ENCODE results near the gene DDX42. TPM values are rescaled to one million over a fixed set of nuclear protein-coding genes. Genes with fewer than 3 reads are reported as not detected.
"Not testable (repeated sequence)": the region's sequence is repeated elsewhere in the genome, so short reads cannot be mapped to it uniquely, and the experiment has no call there.

DDX42 gene
- total RNA-seq, 1 donor from 2014 or later, result 121 TPM

DNA sequence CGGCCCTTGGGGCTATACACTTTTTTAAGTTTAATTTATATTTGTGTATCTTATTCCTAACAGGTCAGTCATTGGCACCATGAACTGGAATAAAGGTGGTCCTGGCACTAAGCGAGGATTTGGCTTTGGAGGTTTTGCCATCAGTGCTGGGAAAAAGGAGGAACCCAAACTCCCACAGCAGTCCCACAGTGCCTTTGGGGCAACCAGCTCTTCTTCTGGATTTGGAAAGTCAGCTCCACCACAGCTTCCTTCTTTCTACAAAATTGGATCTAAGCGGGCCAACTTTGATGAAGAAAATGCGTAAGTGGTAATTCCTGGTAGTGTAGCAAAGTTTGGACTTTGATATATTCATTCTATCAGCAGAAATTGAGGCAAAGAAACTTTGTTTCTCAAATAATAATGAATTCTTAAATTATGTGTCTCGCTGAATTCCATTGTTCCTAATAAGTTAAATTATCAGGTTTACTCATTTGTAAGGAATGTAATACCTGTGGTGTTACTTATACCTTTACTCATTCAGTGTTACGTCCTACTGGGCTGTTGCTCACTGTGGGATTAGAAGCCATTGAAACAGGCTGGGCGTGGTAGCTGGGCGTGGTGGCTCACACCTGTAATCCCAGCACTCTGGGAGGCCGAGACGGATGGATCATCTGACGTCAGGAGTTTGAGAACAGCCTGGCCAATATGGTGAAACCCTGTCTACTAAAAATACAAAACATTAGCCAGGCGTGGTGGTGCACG, 13.2 kb downstream of the DDX42 start:
- Histone ChIP-seq H3K36me3 (peaks cover 0 to 53% of the 10 kb centered on the region in 2 donors), H3K27ac (no peak overlapping the region), H3K4me1 (no peaks in the 10 kb centered on the region), H3K9me3 (no peaks in the 10 kb centered on the region), H3K27me3 (no peaks in the 10 kb centered on the region), H3K4me3 (no peak overlapping the region)
- no peak for DNase-seq (ENCODE audit: extremely low spot score in 2 of 2)
- intact Hi-C loops (cut with DNase I), result no loop called here
- TF ChIP-seq POLR2AphosphoS5 (IDR thresholded peaks at IDR 0.05; ENCODE audit: insufficient read depth in 1 of 2, low read depth in 1 of 2) (no peak), POLR2A (IDR thresholded peaks at IDR 0.05) (no peak)
- TF ChIP-seq, protein P1, sequence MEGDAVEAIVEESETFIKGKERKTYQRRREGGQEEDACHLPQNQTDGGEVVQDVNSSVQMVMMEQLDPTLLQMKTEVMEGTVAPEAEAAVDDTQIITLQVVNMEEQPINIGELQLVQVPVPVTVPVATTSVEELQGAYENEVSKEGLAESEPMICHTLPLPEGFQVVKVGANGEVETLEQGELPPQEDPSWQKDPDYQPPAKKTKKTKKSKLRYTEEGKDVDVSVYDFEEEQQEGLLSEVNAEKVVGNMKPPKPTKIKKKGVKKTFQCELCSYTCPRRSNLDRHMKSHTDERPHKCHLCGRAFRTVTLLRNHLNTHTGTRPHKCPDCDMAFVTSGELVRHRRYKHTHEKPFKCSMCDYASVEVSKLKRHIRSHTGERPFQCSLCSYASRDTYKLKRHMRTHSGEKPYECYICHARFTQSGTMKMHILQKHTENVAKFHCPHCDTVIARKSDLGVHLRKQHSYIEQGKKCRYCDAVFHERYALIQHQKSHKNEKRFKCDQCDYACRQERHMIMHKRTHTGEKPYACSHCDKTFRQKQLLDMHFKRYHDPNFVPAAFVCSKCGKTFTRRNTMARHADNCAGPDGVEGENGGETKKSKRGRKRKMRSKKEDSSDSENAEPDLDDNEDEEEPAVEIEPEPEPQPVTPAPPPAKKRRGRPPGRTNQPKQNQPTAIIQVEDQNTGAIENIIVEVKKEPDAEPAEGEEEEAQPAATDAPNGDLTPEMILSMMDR (IDR thresholded peaks at IDR 0.05), result no peak

DNA sequence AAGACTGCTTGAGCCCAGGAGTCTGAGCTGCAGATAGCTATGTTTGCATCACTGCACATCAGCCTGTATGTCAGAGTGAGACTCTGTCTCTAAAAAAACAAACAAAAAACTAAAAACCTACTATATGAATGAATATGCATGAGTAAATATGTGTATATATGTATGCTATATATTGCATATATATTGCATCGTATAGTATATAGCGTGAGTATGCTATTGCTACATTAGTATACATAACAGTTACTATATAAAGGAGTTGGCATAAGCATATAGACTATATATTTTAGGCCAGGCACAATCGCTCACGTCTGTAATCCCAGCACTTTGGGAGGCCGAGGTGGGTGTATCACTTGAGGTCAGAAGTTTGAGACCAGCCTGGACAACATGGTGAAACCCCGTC, 16.1 kb downstream of the DDX42 start:
- H3K27me3 ChIP-seq, result no peaks in the 10 kb centered on the region
- H3K9me3 ChIP-seq, result no peaks in the 10 kb centered on the region
- intact Hi-C loops (cut with DNase I), result no loop called here
- no peak for DNase-seq (ENCODE audit: extremely low spot score in 2 of 2)
- TF ChIP-seq POLR2AphosphoS5 (IDR thresholded peaks at IDR 0.05; ENCODE audit: insufficient read depth in 1 of 2, low read depth in 1 of 2), result no peak
- TF ChIP-seq POLR2A (IDR thresholded peaks at IDR 0.05), result no peak
- TF ChIP-seq, protein P1 (IDR thresholded peaks at IDR 0.05), result no peak
- H3K4me1 ChIP-seq, result no peaks in the 10 kb centered on the region
- no peak overlapping the region for H3K4me3 ChIP-seq
- no peak overlapping the region for H3K27ac ChIP-seq
- peaks cover 0 to 82% of the 10 kb centered on the region in 2 donors for H3K36me3 ChIP-seq

GRCh38 chr17:63792055-63792729, 18.2 kb downstream of the DDX42 start:
- Histone ChIP-seq H3K4me1 (no peaks in the 10 kb centered on the region), H3K4me3 (no peak overlapping the region), H3K27me3 (no peaks in the 10 kb centered on the region), H3K9me3 (no peaks in the 10 kb centered on the region), H3K27ac (no peak overlapping the region), H3K36me3 (peaks cover 0 to 95% of the 10 kb centered on the region in 2 donors)
- intact Hi-C loops (cut with DNase I), result no loop called here
- DNase-seq (ENCODE audit: extremely low spot score in 2 of 2), result no peak
- no peak for TF ChIP-seq POLR2A (IDR thresholded peaks at IDR 0.05)
- TF ChIP-seq, protein P1 (IDR thresholded peaks at IDR 0.05), result no peak
- no peak for TF ChIP-seq POLR2AphosphoS5 (IDR thresholded peaks at IDR 0.05; ENCODE audit: insufficient read depth in 1 of 2, low read depth in 1 of 2)

DNA sequence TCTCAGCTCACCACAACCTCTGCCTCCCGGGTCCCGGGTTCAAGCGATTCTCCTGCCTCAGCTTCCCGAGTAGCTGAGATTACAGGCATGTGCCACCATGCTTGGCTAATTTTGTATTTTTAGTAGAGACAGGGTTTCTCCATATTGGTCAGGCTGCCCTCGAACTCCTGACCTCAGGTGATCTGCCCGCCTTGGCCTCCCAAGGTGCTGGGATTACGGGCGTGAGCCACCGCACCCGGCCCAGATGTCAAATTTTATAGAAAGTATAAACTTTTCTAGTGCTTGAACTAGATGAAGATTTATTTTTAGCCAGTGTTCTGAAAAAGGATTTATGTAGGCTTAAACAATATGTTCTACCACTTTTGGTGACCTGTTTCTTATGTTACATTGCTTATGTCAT, 22.4 kb downstream of the DDX42 start:
- H3K4me3 ChIP-seq; H3K27me3 ChIP-seq; H3K27ac ChIP-seq; intact Hi-C loops (cut with DNase I); H3K9me3 ChIP-seq; DNase-seq (ENCODE audit: extremely low spot score in 2 of 2); H3K4me1 ChIP-seq: not testable (repeated sequence)
- peaks cover 4 to 92% of the 10 kb centered on the region in 2 donors for H3K36me3 ChIP-seq

- H3K27me3 ChIP-seq, result no peaks in the 10 kb centered on the region
- no peaks in the 10 kb centered on the region for H3K4me1 ChIP-seq
- H3K9me3 ChIP-seq, result no peaks in the 10 kb centered on the region
- intact Hi-C loops (cut with DNase I), result no loop called here
- DNase-seq (ENCODE audit: extremely low spot score in 2 of 2), result no peak
- no peak for TF ChIP-seq POLR2AphosphoS5 (IDR thresholded peaks at IDR 0.05; ENCODE audit: insufficient read depth in 1 of 2, low read depth in 1 of 2)
- TF ChIP-seq, protein P1 (IDR thresholded peaks at IDR 0.05), result no peak
- no peak for TF ChIP-seq POLR2A (IDR thresholded peaks at IDR 0.05)
- H3K4me3 ChIP-seq, result no peak overlapping the region
- H3K36me3 ChIP-seq, result peaks cover 8 to 83% of the 10 kb centered on the region in 2 donors
- no peak overlapping the region for H3K27ac ChIP-seq
Measured at GRCh38 chr17:63798572-63799106, 24.7 kb downstream of the DDX42 start.

Measured in vagina (tissue), 2 donors.